ENCODE measurements around the gene PTPN3.

PTPN3 gene

GRCh38 chr9:109452761-109453160 is 45.3 kb downstream of the PTPN3 start:
- H4K91ac ChIP-seq (ENCODE audit: low read length), result no peak overlapping the region
- no peak overlapping the region for H2BK12ac ChIP-seq (ENCODE audit: low read length in 2 of 2)
- H3K4me3 ChIP-seq (ENCODE audit: insufficient read depth in 1 of 2, low read depth in 1 of 2, low read length in 2 of 2), result no peak overlapping the region
- H3K4ac ChIP-seq (ENCODE audit: low read depth in 1 of 2, low read length in 2 of 2), result no peak overlapping the region
- no peak overlapping the region for H3K27ac ChIP-seq (ENCODE audit: low read length, poor library complexity, severe bottlenecking)
- no peak overlapping the region for H2AFZ ChIP-seq (ENCODE audit: low read depth, low read length)
- H2BK120ac ChIP-seq (ENCODE audit: low read depth, low read length), result no peak overlapping the region
- WGBS, result 80% methylated on average over 2 of the region's 3 CpGs
- H4K8ac ChIP-seq (ENCODE audit: low read length), result no peak overlapping the region
- H2BK5ac ChIP-seq (ENCODE audit: low read depth, low read length, poor library complexity, severe bottlenecking), result no peak overlapping the region
- no peak overlapping the region for H3K18ac ChIP-seq (ENCODE audit: low read depth in 1 of 2, low read length in 2 of 2)
- peak; percentile 66 for DNase-seq
- no peak overlapping the region for H3K4me2 ChIP-seq (ENCODE audit: low read length, poor library complexity, severe bottlenecking)
- H3K79me1 ChIP-seq (replicated peaks; ENCODE audit: low read length, poor library complexity, severe bottlenecking), result peaks cover 13% of the 10 kb centered on the region
- H2BK15ac ChIP-seq (ENCODE audit: low read depth, poor library complexity, severe bottlenecking), result no peak overlapping the region
- H3K23ac ChIP-seq (ENCODE audit: low read length in 2 of 2), result no peak overlapping the region
- H3K9me3 ChIP-seq (ENCODE audit: control insufficient read depth, low read length), result no peaks in the 10 kb centered on the region
- no peak overlapping the region for H3K14ac ChIP-seq (ENCODE audit: low read length in 2 of 2)
- H3K4me1 ChIP-seq (ENCODE audit: control insufficient read depth, insufficient read depth, low read depth, low read length), result peaks cover 8% of the 10 kb centered on the region
- no peak overlapping the region for H2AK5ac ChIP-seq (ENCODE audit: low read length, severe bottlenecking)
- peaks cover 0 to under 1% of the 10 kb centered on the region in 2 experiments for H3K27me3 ChIP-seq (ENCODE audit: control insufficient read depth in 1 of 2, insufficient read depth in 1 of 2, low read length in 2 of 2)
- H3K36me3 ChIP-seq (ENCODE audit: control insufficient read depth in 1 of 2, insufficient read depth in 2 of 2, low read depth in 1 of 2, low read length in 2 of 2), result peaks cover 0 to 33% of the 10 kb centered on the region in 2 experiments
- H3K9ac ChIP-seq (ENCODE audit: low read length), result no peak overlapping the region

DNA sequence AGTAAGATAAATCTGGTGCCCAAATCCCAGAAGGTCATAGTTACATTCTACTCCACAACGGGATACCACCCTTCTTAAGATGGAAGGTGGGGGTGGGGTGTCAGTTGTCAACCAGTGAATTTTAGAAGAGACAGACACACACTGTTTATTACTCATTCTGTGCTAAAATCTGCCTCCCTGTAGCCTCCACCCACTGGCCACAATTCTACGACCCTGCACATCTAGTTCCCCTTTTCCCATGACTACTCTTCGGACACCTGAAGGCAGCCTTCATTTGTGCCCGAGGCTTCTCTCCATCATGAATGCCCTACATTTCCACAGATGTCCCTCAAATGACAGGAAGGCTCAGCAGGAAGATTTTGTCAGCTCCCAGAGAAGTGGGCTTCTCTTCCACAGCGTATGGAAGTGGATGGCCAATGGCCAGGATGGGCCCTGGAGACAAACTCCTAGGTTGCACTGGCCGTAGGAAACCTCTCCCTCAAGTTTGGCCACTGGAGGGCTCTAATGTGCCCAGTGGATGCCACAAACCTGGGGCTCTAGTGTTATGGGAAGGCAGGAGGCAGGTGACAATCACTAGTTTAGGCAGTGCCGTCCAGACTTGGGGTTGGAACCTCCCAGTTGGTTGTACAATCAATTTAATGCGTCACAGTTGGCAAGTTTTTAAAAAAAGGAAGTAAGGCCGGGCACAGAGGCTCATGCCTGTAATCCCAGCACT is 46.6 kb downstream of the PTPN3 start:
- Histone ChIP-seq H3K79me1 (replicated peaks; ENCODE audit: low read length, poor library complexity, severe bottlenecking) (peaks cover 8% of the 10 kb centered on the region), H3K9me3 (ENCODE audit: control insufficient read depth, low read length) (no peaks in the 10 kb centered on the region), H3K36me3 (ENCODE audit: control insufficient read depth in 1 of 2, insufficient read depth in 2 of 2, low read depth in 1 of 2, low read length in 2 of 2) (peaks cover 0 to 30% of the 10 kb centered on the region in 2 experiments), H4K91ac (ENCODE audit: low read length) (no peak overlapping the region), H3K9ac (ENCODE audit: low read length) (no peak overlapping the region), H4K8ac (ENCODE audit: low read length) (no peak overlapping the region), H3K4me3 (ENCODE audit: insufficient read depth in 1 of 2, low read depth in 1 of 2, low read length in 2 of 2) (no peak overlapping the region), H3K23ac (ENCODE audit: low read length in 2 of 2) (no peak overlapping the region), H2AFZ (ENCODE audit: low read depth, low read length) (no peak overlapping the region), H2BK120ac (ENCODE audit: low read depth, low read length) (no peak overlapping the region), H2BK5ac (ENCODE audit: low read depth, low read length, poor library complexity, severe bottlenecking) (no peak overlapping the region), H2BK15ac (ENCODE audit: low read depth, poor library complexity, severe bottlenecking) (no peak overlapping the region), H3K18ac (ENCODE audit: low read depth in 1 of 2, low read length in 2 of 2) (no peak overlapping the region), H3K4ac (ENCODE audit: low read depth in 1 of 2, low read length in 2 of 2) (no peak overlapping the region), H2AK5ac (ENCODE audit: low read length, severe bottlenecking) (no peak overlapping the region), H2BK12ac (ENCODE audit: low read length in 2 of 2) (no peak overlapping the region), H3K14ac (ENCODE audit: low read length in 2 of 2) (no peak overlapping the region), H3K27ac (ENCODE audit: low read length, poor library complexity, severe bottlenecking) (no peak overlapping the region), H3K4me1 (ENCODE audit: control insufficient read depth, insufficient read depth, low read depth, low read length) (peaks cover 11% of the 10 kb centered on the region), H3K4me2 (ENCODE audit: low read length, poor library complexity, severe bottlenecking) (no peak overlapping the region), H3K27me3 (ENCODE audit: control insufficient read depth in 1 of 2, insufficient read depth in 1 of 2, low read length in 2 of 2) (no peaks in the 10 kb centered on the region)
- DNase-seq, result no peak
- WGBS, result 87% methylated on average over 9 of the region's 9 CpGs

DNA sequence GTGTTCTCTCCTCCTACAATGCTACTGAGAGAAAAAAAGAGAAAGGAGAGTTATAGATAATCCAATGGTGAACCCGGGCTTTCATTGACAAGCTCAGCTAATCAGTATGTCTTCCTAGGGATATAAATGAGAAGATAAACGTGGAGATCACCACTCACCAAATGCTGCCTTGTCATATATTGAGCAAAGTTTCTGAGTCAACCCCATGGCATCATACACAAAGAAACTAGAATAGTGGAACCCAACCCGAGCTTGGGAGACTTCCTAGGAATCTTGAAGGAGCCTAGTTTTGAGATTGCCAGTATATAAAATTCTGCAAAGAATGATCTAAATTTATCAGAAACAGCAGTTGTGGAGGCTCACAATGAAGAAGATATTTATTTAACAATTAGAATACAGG is 47.8 kb downstream of the PTPN3 start:
- Histone ChIP-seq H2BK15ac (ENCODE audit: low read depth, poor library complexity, severe bottlenecking) (no peak overlapping the region), H3K18ac (ENCODE audit: low read depth in 1 of 2, low read length in 2 of 2) (no peak overlapping the region), H3K4me1 (ENCODE audit: control insufficient read depth, insufficient read depth, low read depth, low read length) (peaks cover 11% of the 10 kb centered on the region), H2BK12ac (ENCODE audit: low read length in 2 of 2) (no peak overlapping the region), H2AK5ac (ENCODE audit: low read length, severe bottlenecking) (no peak overlapping the region), H3K27me3 (ENCODE audit: control insufficient read depth in 1 of 2, insufficient read depth in 1 of 2, low read length in 2 of 2) (no peaks in the 10 kb centered on the region), H3K27ac (ENCODE audit: low read length, poor library complexity, severe bottlenecking) (no peak overlapping the region), H4K91ac (ENCODE audit: low read length) (no peak overlapping the region), H2BK120ac (ENCODE audit: low read depth, low read length) (no peak overlapping the region), H3K4me2 (ENCODE audit: low read length, poor library complexity, severe bottlenecking) (no peak overlapping the region), H3K23ac (ENCODE audit: low read length in 2 of 2) (no peak overlapping the region), H3K36me3 (ENCODE audit: control insufficient read depth in 1 of 2, insufficient read depth in 2 of 2, low read depth in 1 of 2, low read length in 2 of 2) (peaks cover 0 to 24% of the 10 kb centered on the region in 2 experiments), H2BK5ac (ENCODE audit: low read depth, low read length, poor library complexity, severe bottlenecking) (no peak overlapping the region), H2AFZ (ENCODE audit: low read depth, low read length) (no peak overlapping the region), H4K8ac (ENCODE audit: low read length) (no peak overlapping the region), H3K79me1 (replicated peaks; ENCODE audit: low read length, poor library complexity, severe bottlenecking) (peaks cover 3% of the 10 kb centered on the region), H3K4ac (ENCODE audit: low read depth in 1 of 2, low read length in 2 of 2) (no peak overlapping the region), H3K4me3 (ENCODE audit: insufficient read depth in 1 of 2, low read depth in 1 of 2, low read length in 2 of 2) (no peak overlapping the region), H3K9me3 (ENCODE audit: control insufficient read depth, low read length) (no peaks in the 10 kb centered on the region), H3K9ac (ENCODE audit: low read length) (no peak overlapping the region), H3K14ac (ENCODE audit: low read length in 2 of 2) (no peak overlapping the region)
- 0% methylated on average over 2 of the region's 3 CpGs for WGBS
- DNase-seq, result no peak

GRCh38 chr9:109449036-109449798 is 48.9 kb downstream of the PTPN3 start:
- Histone ChIP-seq H3K27me3 (ENCODE audit: control insufficient read depth in 1 of 2, insufficient read depth in 1 of 2, low read length in 2 of 2) (peaks cover 0 to 5% of the 10 kb centered on the region in 2 experiments), H3K9me3 (ENCODE audit: control insufficient read depth, low read length) (no peaks in the 10 kb centered on the region), H3K18ac (ENCODE audit: low read depth in 1 of 2, low read length in 2 of 2) (no peak overlapping the region), H3K4me1 (ENCODE audit: control insufficient read depth, insufficient read depth, low read depth, low read length) (peaks cover 11% of the 10 kb centered on the region), H3K14ac (ENCODE audit: low read length in 2 of 2) (no peak overlapping the region), H2AK5ac (ENCODE audit: low read length, severe bottlenecking) (no peak overlapping the region), H3K9ac (ENCODE audit: low read length) (no peak overlapping the region), H3K23ac (ENCODE audit: low read length in 2 of 2) (no peak overlapping the region), H3K4me3 (ENCODE audit: insufficient read depth in 1 of 2, low read depth in 1 of 2, low read length in 2 of 2) (no peak overlapping the region), H2BK15ac (ENCODE audit: low read depth, poor library complexity, severe bottlenecking) (no peak overlapping the region), H4K8ac (ENCODE audit: low read length) (no peak overlapping the region), H2BK5ac (ENCODE audit: low read depth, low read length, poor library complexity, severe bottlenecking) (no peak overlapping the region), H2BK120ac (ENCODE audit: low read depth, low read length) (no peak overlapping the region), H3K27ac (ENCODE audit: low read length, poor library complexity, severe bottlenecking) (no peak overlapping the region), H2AFZ (ENCODE audit: low read depth, low read length) (no peak overlapping the region), H2BK12ac (ENCODE audit: low read length in 2 of 2) (no peak overlapping the region), H3K4ac (ENCODE audit: low read depth in 1 of 2, low read length in 2 of 2) (no peak overlapping the region), H3K4me2 (ENCODE audit: low read length, poor library complexity, severe bottlenecking) (no peak overlapping the region), H3K79me1 (replicated peaks; ENCODE audit: low read length, poor library complexity, severe bottlenecking) (peaks cover 1% of the 10 kb centered on the region), H4K91ac (ENCODE audit: low read length) (no peak overlapping the region), H3K36me3 (ENCODE audit: control insufficient read depth in 1 of 2, insufficient read depth in 2 of 2, low read depth in 1 of 2, low read length in 2 of 2) (peaks cover 0 to 26% of the 10 kb centered on the region in 2 experiments)
- 92% methylated on average over 11 of the region's 12 CpGs for WGBS
- no peak for DNase-seq
